SK-N-MC (cell line): ENCODE measurements around the gene ARL11.
"Not testable (repeated sequence)": the region's sequence is repeated elsewhere in the genome, so short reads cannot be mapped to it uniquely, and the experiment has no call there.

ENCODE experiments used
- DNase-seq: peaks from one replicate; pipeline ENCODE4 v3.0.0-alpha.2; 2011; ENCODE audit warnings: low read depth, low spot score
- H3K27ac ChIP-seq: fragments of 200-600 bp; sonication (generic); 2 replicates; pipeline ENCODE4 v1.5.1; 2016; ENCODE audit warnings: mixed run types
- H3K36me3 ChIP-seq: fragments of 200-600 bp; sonication (generic); 2 replicates; pipeline ENCODE4 v1.6.1; 2017; ENCODE audit warnings: antibody characterized with exemption, low read length, mixed read lengths; ENCODE audit not compliant: insufficient read depth
- H3K4me3 ChIP-seq: fragments of 200-600 bp; sonication (generic); 2 replicates; pipeline ENCODE4 v1.5.1; 2016
- H3K9ac ChIP-seq: fragments of 200-600 bp; sonication (generic); 2 replicates; pipeline ENCODE4 v1.8.0; 2017; ENCODE audit warnings: mixed run types, mixed read lengths; ENCODE audit not compliant: insufficient read length
- H3K9me3 ChIP-seq: fragments of 200-600 bp; sonication (generic); 2 replicates; pipeline ENCODE4 v1.6.1; 2017; ENCODE audit warnings: low read depth, mild to moderate bottlenecking, antibody characterized with exemption, low read length, moderate library complexity, mixed read lengths
- EZH2 ChIP-seq: fragments of 200-600 bp; sonication (generic); IDR thresholded peaks from one replicate; pipeline ENCODE4 v1.6.1; 2017; ENCODE audit warnings: antibody characterized with exemption
- FOXP2 ChIP-seq: optimal IDR thresholded peaks from 2 replicates; pipeline ENCODE3; 2011; ENCODE audit warnings: mild to moderate bottlenecking, moderate library complexity; ENCODE audit not compliant: insufficient read depth; ENCODE audit errors: extremely low read length, control extremely low read depth
- POLR2AphosphoS5 ChIP-seq: IDR thresholded peaks from 2 replicates; pipeline ENCODE4 v1.6.1; 2012; ENCODE audit warnings: mild to moderate bottlenecking, low read depth, low read length, borderline replicate concordance

Gene ARL11

GRCh38 chr13:49627831-49628652 lies at the start of gene ARL11:
TSS of gene ARL11 (plus strand) at chr13:49628507. CDS start at chr13:49630448, 1,941 bp downstream.
- TF ChIP-seq POLR2AphosphoS5 = no peak
- no peak for TF ChIP-seq EZH2
- TF ChIP-seq FOXP2 = no peak
- H3K36me3 ChIP-seq = no peaks in the 10 kb centered on the region
- H3K9ac ChIP-seq = no peak within 1 kb of the TSS
- no peak within 1 kb of the TSS for H3K27ac ChIP-seq
- H3K4me3 ChIP-seq = no peak within 1 kb of the TSS
- H3K9me3 ChIP-seq = no peaks in the 10 kb centered on the region
- no peak for DNase-seq

GRCh38 chr13:49579501-49579900 lies 48.8 kb upstream of the ARL11 start:
- Histone ChIP-seq H3K9me3 (no peaks in the 10 kb centered on the region), H3K9ac (no peak overlapping the region), H3K36me3 (peaks cover 12% of the 10 kb centered on the region; the same call in 1 of the 2 replicates), H3K4me3 (no peak overlapping the region), H3K27ac (no peak overlapping the region)
- TF ChIP-seq EZH2 (no peak), FOXP2 (no peak), POLR2AphosphoS5 (no peak)
- no peak for DNase-seq

DNA sequence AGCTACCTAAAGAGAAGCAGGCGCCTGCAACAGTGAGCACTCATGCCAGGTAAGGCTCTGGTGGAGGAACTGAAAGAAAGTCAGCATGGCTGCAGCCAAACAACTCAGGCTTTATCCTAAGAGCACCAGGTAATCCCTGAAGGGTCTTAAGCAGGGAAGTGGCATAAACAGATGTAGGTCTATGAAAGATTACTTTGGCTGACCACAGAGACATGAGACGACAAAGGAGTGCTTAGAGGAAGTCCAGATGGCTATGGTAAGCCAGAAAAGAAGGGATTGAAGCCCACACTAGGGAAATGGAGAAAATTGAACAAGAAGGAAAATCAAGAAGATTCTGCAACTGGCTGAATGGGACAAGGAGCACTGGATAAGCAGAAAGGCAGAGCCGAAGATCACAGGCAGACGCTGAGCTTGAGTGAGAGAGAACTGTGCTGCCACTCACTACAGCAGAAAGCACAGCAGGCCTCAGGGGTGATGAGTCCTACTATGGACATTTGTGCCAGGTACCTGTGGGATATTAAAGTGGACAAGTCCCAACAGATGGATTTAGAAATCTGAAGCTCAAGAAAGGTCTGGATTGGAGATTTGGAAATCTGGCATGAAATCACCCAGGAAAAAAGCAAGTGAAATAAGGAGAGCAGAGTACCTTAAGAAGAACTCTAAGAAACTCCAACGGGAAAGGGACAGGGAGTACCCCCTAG lies 47.2 kb upstream of the ARL11 start:
- Histone ChIP-seq H3K27ac (no peak overlapping the region), H3K36me3 (peaks cover 12% of the 10 kb centered on the region; the same call in 1 of the 2 replicates)
- TF ChIP-seq EZH2 (no peak), POLR2AphosphoS5 (no peak), FOXP2 (no peak)

GRCh38 chr13:49584771-49585182 lies 43.5 kb upstream of the ARL11 start:
- H3K4me3 ChIP-seq = peak overlapping the region; percentile 89
- H3K36me3 ChIP-seq = peaks cover 6% of the 10 kb centered on the region; the same call in 1 of the 2 replicates
- H3K9me3 ChIP-seq = no peaks in the 10 kb centered on the region
- peak overlapping the region; percentile 91 for H3K9ac ChIP-seq
- TF ChIP-seq POLR2AphosphoS5 (no peak), FOXP2 (no peak), EZH2 (no peak)
- H3K27ac ChIP-seq = no peak overlapping the region
- no peak for DNase-seq

More for the DNA sequence above, 47.2 kb upstream of the ARL11 start:
- DNase-seq = no peak
- H3K9ac ChIP-seq = no peak overlapping the region
- no peaks in the 10 kb centered on the region for H3K9me3 ChIP-seq
- H3K4me3 ChIP-seq = no peak overlapping the region

DNA sequence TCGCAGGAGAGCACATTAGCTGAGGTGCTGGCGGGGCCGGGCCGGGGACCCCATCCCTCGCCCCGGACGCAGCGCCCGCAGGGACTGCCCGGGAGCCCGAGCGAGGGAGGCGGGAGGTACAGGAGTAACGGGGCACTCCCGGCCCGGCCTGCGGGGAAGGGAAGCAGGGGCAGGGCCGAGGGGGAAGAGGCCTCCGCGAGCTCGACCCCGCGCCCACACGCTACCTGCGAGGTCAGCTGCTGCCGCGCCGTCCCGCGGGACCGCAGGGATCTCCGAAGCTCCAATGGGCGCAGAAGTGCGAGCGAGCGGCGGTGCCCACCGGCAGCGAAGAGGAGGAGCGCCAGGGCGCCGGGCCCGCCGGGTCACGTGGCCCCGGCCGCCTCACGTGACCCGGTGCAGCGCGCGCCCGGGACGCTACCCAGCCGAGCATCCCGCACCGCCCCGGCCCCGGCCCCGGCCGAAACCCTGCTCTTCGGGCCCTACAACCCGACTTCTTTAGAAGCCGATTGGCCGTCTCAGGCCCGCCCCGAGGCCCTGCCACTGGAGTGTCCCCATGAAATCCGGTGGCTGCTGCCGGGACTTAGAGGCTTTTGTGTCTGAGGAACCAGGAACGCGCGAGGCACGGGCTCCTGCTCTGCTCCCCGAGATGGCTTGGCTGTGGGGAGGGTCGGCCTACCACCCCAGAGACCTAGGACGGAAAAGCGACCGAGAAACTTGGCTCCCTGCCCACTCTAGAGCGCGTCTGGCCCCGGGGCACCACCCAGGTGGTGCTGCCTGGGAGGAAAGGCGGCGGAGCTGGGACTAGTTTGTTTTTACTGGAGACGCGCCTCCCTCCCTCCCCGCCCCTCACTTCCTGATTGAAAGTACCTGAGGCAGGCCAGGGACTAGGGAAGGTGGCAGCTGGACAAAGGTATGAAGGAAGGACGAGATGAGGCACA lies 42.8 kb upstream of the ARL11 start, which contains the start of gene RCBTB1:
RCBTB1 (minus strand) TSS at position 339 of the 938 bp plus-strand sequence. CDS start 18,279 bp downstream, outside the sequence.
- Histone ChIP-seq H3K4me3 (peak within 1 kb of the TSS; percentile 89), H3K36me3 (peaks cover 1% of the 10 kb centered on the region; the same call in 1 of the 2 replicates), H3K9me3 (no peaks in the 10 kb centered on the region), H3K9ac (peak within 1 kb of the TSS; percentile 91), H3K27ac (no peak within 1 kb of the TSS)
- no peak for DNase-seq
- no peak for TF ChIP-seq FOXP2
- TF ChIP-seq EZH2 = no peak
- peak; percentile 64; the same call in 1 of the 2 replicates for TF ChIP-seq POLR2AphosphoS5

DNA sequence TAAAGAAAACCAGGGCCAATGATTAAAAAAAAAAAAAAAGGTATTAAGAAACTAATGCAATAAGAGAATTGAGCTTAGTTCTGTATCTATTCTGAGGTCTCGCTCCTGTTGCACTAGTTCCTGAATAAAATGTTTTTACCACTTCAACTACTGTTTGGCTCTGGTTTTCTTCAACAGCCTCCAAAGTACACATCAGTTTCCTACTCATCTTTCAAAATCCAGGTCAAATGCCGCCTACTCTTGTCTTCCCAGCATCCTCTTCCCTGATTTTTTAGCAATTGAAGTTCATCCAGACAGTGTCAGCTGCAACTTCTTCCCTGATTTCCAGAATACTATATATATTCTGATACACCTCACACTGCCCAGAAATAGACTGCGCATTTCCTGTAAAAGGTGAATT lies 41.6 kb upstream of the ARL11 start:
- no peak for DNase-seq
- Histone ChIP-seq H3K9ac (no peak overlapping the region), H3K27ac (no peak overlapping the region), H3K4me3 (no peak overlapping the region), H3K9me3 (no peaks in the 10 kb centered on the region), H3K36me3 (no peaks in the 10 kb centered on the region; the same call in 1 of the 2 replicates)
- TF ChIP-seq POLR2AphosphoS5 (no peak), FOXP2 (no peak), EZH2 (no peak)

DNA sequence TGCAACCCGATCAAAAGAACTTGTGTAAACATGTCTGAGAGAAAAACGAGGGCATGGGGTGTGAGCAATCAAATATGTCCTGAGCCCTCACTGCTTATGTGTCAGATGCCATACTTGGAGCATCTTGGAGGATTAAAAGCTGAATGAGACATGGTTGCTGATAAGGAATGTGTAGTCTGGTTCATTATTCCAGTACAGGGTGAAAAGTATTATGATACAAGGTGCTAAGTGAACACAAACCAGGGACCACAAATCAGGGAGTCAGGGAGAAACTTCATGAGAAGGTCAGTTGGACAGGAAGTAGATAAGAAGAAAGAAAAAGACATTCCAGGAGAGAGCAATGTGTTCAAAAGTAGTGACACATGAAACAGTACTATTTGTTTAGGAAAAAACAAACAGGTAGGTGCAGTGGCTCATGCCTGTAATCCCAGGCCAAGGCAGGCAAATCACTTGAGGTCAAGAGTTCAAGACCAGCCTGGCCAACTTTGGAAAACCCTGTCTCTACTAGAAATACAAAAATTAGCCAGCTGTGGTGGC lies 40.9 kb upstream of the ARL11 start:
- no peak for DNase-seq
- no peaks in the 10 kb centered on the region for H3K36me3 ChIP-seq
- H3K27ac ChIP-seq = no peak overlapping the region
- TF ChIP-seq EZH2 (no peak), FOXP2 (no peak), POLR2AphosphoS5 (no peak)
- no peaks in the 10 kb centered on the region for H3K9me3 ChIP-seq
- no peak overlapping the region for H3K4me3 ChIP-seq
- H3K9ac ChIP-seq = no peak overlapping the region

DNA sequence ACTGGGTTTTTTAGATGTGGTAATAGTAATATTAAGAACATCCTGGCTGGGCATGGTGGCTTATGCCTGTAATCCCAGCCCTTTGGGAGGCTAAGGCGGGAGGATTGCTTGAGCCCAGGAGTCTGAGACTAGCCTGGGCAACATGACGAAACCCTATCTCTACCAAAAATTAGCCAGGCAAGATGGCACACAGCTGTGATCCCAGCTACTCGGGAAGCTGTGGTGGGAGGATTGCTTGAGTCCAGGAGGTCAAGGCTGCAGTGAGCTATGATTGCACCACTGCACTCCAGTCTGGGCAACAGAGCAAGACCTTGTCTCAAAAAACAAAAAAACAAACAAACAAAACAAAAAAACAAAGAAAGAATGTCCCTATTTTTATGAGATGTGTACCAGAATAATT lies 37.6 kb upstream of the ARL11 start:
- H3K4me3 ChIP-seq, H3K27ac ChIP-seq, H3K36me3 ChIP-seq, H3K9ac ChIP-seq, H3K9me3 ChIP-seq, DNase-seq: not testable (repeated sequence)

DNA sequence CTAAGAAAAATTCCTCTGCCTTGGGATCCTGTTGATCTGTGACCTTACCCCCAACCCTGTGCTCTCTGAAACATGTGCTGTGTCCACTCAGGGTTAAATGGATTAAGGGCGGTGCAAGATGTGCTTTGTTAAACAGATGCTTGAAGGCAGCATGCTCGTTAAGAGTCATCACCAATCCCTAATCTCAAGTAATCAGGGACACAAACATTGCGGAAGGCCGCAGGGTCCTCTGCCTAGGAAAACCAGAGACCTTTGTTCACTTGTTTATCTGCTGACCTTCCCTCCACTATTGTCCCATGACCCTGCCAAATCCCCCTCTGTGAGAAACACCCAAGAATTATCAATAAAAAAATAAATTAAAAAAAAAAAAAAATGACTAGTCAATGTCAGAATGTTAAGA lies 34.4 kb upstream of the ARL11 start:
- not testable (repeated sequence) for DNase-seq, H3K4me3 ChIP-seq, H3K36me3 ChIP-seq, H3K9ac ChIP-seq, H3K9me3 ChIP-seq, H3K27ac ChIP-seq
